WTC11 (cell line): ENCODE data around the gene ITGA11. TPM values are rescaled to one million over a fixed set of nuclear protein-coding genes. Genes with fewer than 3 reads are reported as not detected.

Source experiments
- ATAC-seq: fragments of 200-7000 bp; cut with Tn5 transposase; 2 replicates; pipeline ENCODE4 v1.10.0; 2021; ENCODE audit warnings: mild to moderate bottlenecking, moderate library complexity
- CTCF ChIA-PET: fragments of 300-600 bp; sonication (Branson Sonifier 250); formaldehyde crosslinking; loops from one replicate; lab custom pipeline; 2021; ENCODE audit warnings: antibody characterized with exemption; lab: Charles Lee
- POLR2A ChIA-PET: fragments of 350-600 bp; sonication (Branson Sonifier 250); formaldehyde crosslinking; loops from one replicate; lab custom pipeline; 2021; ENCODE audit warnings: antibody characterized with exemption; lab: Charles Lee
- DNase-seq: peaks from one replicate; pipeline ENCODE4 v3.0.0; 2021; ENCODE audit warnings: low spot score
- H3K27ac Mint-ChIP-seq: 2 replicates; pipeline ENCODE4 v1.8.0; 2021; ENCODE audit warnings: mixed read lengths
- H3K27me3 Mint-ChIP-seq: 2 replicates; pipeline ENCODE4 v1.8.0; 2021; ENCODE audit warnings: low read depth, mild to moderate bottlenecking, moderate library complexity, mixed read lengths
- H3K36me3 Mint-ChIP-seq: 2 replicates; pipeline ENCODE4 v1.8.0; 2021; ENCODE audit warnings: mixed read lengths
- H3K4me1 Mint-ChIP-seq: 2 replicates; pipeline ENCODE4 v1.8.0; 2022; ENCODE audit warnings: mixed read lengths
- H3K4me3 Mint-ChIP-seq: 2 replicates; pipeline ENCODE4 v1.8.0; 2021; ENCODE audit warnings: mild to moderate bottlenecking, moderate library complexity, mixed read lengths
- H3K9me3 Mint-ChIP-seq: 2 replicates; pipeline ENCODE4 v1.8.0; 2021; ENCODE audit warnings: mixed read lengths
- ATF1 ChIP-seq: sonication (generic); formaldehyde crosslinking; IDR thresholded peaks from 2 replicates; pipeline ENCODE4 v1.8.1; 2023; ENCODE audit warnings: mild to moderate bottlenecking, moderate library complexity, missing genetic modification reagents
- CREM ChIP-seq: sonication (generic); formaldehyde crosslinking; IDR thresholded peaks from 2 replicates; pipeline ENCODE4 v1.8.1; 2022; ENCODE audit warnings: mild to moderate bottlenecking, missing genetic modification reagents, moderate library complexity
- EMX1 ChIP-seq: fragments of 250-450 bp; sonication (Bioruptor Pico); IDR thresholded peaks from 2 replicates; pipeline ENCODE4 v1.8.0; 2021; ENCODE audit warnings: mild to moderate bottlenecking
- FOXP1 ChIP-seq: sonication (generic); formaldehyde crosslinking; IDR thresholded peaks from 2 replicates; pipeline ENCODE4 v1.8.0; 2022; ENCODE audit warnings: missing genetic modification reagents, mild to moderate bottlenecking, moderate library complexity, borderline replicate concordance
- HMGA2 ChIP-seq: fragments of 250-450 bp; sonication (Bioruptor Pico); IDR thresholded peaks from 2 replicates; pipeline ENCODE4 v1.4.0; 2021; ENCODE audit warnings: mild to moderate bottlenecking, moderate library complexity
- JUN ChIP-seq: sonication (generic); formaldehyde crosslinking; IDR thresholded peaks from 2 replicates; pipeline ENCODE4 v1.8.0; 2023; ENCODE audit warnings: mild to moderate bottlenecking, missing genetic modification reagents
- NFYB ChIP-seq: sonication (generic); formaldehyde crosslinking; conservative IDR thresholded peaks from 2 replicates; pipeline ENCODE4 v1.8.0; 2022; ENCODE audit warnings: low read depth, missing genetic modification reagents
- NR3C1 ChIP-seq: sonication (generic); formaldehyde crosslinking; conservative IDR thresholded peaks from 2 replicates; pipeline ENCODE4 v1.8.1; 2023; ENCODE audit warnings: low read depth, mild to moderate bottlenecking, missing genetic modification reagents
- OVOL2 ChIP-seq: fragments of 250-450 bp; sonication (Bioruptor Pico); IDR thresholded peaks from 2 replicates; pipeline ENCODE4 v1.9.0; 2021; ENCODE audit warnings: mild to moderate bottlenecking, borderline replicate concordance
- ZBTB21 ChIP-seq: sonication (generic); formaldehyde crosslinking; IDR thresholded peaks from 2 replicates; pipeline ENCODE4 v1.8.1; 2023; ENCODE audit warnings: mild to moderate bottlenecking, missing genetic modification reagents, borderline replicate concordance
- ZNF121 ChIP-seq: sonication (generic); formaldehyde crosslinking; IDR thresholded peaks from 2 replicates; pipeline ENCODE4 v1.8.0; 2023; ENCODE audit warnings: missing genetic modification reagents
- ZNF138 ChIP-seq: sonication (generic); formaldehyde crosslinking; conservative IDR thresholded peaks from 2 replicates; pipeline ENCODE4 v1.8.1; 2022; ENCODE audit warnings: mild to moderate bottlenecking, moderate library complexity, missing genetic modification reagents
- total RNA-seq: library from RNA; stranded (reverse); gene quantifications from 3 replicates; pipeline ENCODE4 v1.2.3, GENCODE V29; 2021
- TF ChIP-seq, protein P1 (sequence below): sonication (generic); formaldehyde crosslinking; IDR thresholded peaks from 2 replicates; pipeline ENCODE4 v1.8.0; 2023; ENCODE audit warnings: missing genetic modification reagents
- TF ChIP-seq, protein P2 (sequence below): sonication (generic); formaldehyde crosslinking; IDR thresholded peaks from 2 replicates; pipeline ENCODE4 v1.8.0; 2023; ENCODE audit warnings: mild to moderate bottlenecking, missing genetic modification reagents
- TF ChIP-seq, protein P3 (sequence below): sonication (generic); formaldehyde crosslinking; IDR thresholded peaks from 2 replicates; pipeline ENCODE4 v1.8.0; 2022; ENCODE audit warnings: missing genetic modification reagents
- TF ChIP-seq, protein P4 (sequence below): sonication (generic); formaldehyde crosslinking; IDR thresholded peaks from 2 replicates; pipeline ENCODE4 v1.8.1; 2023; ENCODE audit warnings: mild to moderate bottlenecking, missing genetic modification reagents, borderline replicate concordance
- TF ChIP-seq, protein P5 (sequence below): sonication (generic); formaldehyde crosslinking; IDR thresholded peaks from 2 replicates; pipeline ENCODE4 v1.8.1; 2022; ENCODE audit warnings: mild to moderate bottlenecking, missing genetic modification reagents, moderate library complexity, borderline replicate concordance
- TF ChIP-seq, protein P6 (sequence below): fragments of 250-450 bp; sonication (Bioruptor Pico); IDR thresholded peaks from 2 replicates; pipeline ENCODE4 v1.8.0; 2021; ENCODE audit warnings: mild to moderate bottlenecking

Gene ITGA11
- total RNA-seq, 1 experiment from 2014 or later: 0.15 TPM

DNA sequence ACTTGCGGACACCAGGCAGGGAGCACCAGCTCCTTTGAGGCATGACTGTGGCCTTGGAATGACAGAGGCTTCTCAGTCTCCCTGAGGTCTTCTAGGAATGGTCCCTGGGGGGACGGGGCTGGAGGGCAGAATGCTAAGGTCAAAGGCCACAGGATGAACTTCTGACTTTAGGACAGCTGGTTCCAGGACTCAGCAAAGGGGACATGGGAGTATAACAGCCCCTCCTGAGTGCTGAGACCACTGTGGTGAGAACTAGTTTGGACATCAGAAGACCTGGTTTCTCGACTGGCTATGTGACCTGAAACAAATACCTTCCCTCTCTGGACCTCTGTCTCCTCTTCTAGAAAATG is 17.8 kb downstream of the ITGA11 start:
- no peaks in the 10 kb centered on the region for H3K9me3 Mint-ChIP-seq
- ATAC-seq: no peak
- H3K27me3 Mint-ChIP-seq: peaks cover 8% of the 10 kb centered on the region
- peaks cover 7% of the 10 kb centered on the region for H3K4me1 Mint-ChIP-seq
- ChIA-PET POLR2A (no interaction called here), CTCF (interaction anchor here (1.3 to 1.6 kb wide), 2 partner anchors 25 to 107 kb away, joined by 3 to 4 read pairs; no protein-coding TSS in a partner anchor)
- no peak for DNase-seq
- H3K36me3 Mint-ChIP-seq: no peaks in the 10 kb centered on the region
- H3K4me3 Mint-ChIP-seq: no peak overlapping the region
- H3K27ac Mint-ChIP-seq: no peak overlapping the region
- TF ChIP-seq ZBTB21 (CRISPR knock-in tag) (no peak), OVOL2 (CRISPR knock-in tag) (no peak), NR3C1 (CRISPR knock-in tag) (no peak), EMX1 (CRISPR knock-in tag) (no peak), ATF1 (no peak), HMGA2 (no peak), CREM (no peak)
- TF ChIP-seq, protein P1, sequence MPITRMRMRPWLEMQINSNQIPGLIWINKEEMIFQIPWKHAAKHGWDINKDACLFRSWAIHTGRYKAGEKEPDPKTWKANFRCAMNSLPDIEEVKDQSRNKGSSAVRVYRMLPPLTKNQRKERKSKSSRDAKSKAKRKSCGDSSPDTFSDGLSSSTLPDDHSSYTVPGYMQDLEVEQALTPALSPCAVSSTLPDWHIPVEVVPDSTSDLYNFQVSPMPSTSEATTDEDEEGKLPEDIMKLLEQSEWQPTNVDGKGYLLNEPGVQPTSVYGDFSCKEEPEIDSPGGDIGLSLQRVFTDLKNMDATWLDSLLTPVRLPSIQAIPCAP (CRISPR knock-in tag): no peak
- TF ChIP-seq, protein P2, sequence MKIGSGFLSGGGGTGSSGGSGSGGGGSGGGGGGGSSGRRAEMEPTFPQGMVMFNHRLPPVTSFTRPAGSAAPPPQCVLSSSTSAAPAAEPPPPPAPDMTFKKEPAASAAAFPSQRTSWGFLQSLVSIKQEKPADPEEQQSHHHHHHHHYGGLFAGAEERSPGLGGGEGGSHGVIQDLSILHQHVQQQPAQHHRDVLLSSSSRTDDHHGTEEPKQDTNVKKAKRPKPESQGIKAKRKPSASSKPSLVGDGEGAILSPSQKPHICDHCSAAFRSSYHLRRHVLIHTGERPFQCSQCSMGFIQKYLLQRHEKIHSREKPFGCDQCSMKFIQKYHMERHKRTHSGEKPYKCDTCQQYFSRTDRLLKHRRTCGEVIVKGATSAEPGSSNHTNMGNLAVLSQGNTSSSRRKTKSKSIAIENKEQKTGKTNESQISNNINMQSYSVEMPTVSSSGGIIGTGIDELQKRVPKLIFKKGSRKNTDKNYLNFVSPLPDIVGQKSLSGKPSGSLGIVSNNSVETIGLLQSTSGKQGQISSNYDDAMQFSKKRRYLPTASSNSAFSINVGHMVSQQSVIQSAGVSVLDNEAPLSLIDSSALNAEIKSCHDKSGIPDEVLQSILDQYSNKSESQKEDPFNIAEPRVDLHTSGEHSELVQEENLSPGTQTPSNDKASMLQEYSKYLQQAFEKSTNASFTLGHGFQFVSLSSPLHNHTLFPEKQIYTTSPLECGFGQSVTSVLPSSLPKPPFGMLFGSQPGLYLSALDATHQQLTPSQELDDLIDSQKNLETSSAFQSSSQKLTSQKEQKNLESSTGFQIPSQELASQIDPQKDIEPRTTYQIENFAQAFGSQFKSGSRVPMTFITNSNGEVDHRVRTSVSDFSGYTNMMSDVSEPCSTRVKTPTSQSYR (CRISPR knock-in tag): no peak
- TF ChIP-seq, protein P3, sequence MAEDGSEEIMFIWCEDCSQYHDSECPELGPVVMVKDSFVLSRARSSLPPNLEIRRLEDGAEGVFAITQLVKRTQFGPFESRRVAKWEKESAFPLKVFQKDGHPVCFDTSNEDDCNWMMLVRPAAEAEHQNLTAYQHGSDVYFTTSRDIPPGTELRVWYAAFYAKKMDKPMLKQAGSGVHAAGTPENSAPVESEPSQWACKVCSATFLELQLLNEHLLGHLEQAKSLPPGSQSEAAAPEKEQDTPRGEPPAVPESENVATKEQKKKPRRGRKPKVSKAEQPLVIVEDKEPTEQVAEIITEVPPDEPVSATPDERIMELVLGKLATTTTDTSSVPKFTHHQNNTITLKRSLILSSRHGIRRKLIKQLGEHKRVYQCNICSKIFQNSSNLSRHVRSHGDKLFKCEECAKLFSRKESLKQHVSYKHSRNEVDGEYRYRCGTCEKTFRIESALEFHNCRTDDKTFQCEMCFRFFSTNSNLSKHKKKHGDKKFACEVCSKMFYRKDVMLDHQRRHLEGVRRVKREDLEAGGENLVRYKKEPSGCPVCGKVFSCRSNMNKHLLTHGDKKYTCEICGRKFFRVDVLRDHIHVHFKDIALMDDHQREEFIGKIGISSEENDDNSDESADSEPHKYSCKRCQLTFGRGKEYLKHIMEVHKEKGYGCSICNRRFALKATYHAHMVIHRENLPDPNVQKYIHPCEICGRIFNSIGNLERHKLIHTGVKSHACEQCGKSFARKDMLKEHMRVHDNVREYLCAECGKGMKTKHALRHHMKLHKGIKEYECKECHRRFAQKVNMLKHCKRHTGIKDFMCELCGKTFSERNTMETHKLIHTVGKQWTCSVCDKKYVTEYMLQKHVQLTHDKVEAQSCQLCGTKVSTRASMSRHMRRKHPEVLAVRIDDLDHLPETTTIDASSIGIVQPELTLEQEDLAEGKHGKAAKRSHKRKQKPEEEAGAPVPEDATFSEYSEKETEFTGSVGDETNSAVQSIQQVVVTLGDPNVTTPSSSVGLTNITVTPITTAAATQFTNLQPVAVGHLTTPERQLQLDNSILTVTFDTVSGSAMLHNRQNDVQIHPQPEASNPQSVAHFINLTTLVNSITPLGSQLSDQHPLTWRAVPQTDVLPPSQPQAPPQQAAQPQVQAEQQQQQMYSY (CRISPR knock-in tag): no peak

DNA sequence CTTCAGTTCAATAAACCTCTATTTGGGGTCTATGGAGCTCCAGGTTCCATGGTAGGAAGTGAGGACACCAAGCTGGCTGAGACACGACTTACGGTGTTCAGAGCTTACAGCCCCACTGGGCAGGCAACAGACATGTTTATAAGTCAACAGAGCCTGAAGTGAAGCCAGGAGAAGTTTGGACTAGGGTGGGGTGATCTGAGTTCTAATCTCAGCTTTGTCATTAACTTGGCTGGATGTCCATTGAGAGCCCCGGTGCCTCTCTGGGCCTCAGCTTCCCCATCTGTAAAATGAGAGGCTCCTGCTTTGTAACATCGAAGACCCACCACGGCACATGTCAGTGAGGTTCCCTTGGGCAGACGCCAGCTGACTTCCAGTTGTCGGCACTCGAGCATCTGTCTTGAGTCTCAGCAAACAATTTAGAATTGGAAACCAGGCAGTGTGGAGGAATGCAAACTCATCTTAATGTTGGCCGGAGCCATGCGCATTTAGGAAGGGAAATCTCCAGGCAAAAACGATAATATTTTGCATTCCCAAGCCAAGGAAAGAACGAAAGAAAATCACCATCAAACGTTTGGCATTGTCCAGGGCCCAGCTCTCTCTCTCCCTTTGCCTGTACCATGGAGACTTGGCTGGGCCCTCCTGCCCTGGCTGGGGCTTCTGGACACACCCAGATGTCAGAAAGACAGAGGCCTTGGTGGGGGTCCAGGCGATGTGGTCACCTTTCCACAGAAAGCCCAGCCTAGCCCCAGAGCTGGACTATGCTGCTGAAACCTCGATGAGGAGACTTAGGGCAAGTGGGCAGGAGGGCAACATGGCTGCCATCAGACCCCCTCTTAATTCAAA is 18.4 kb downstream of the ITGA11 start:
- CTCF ChIA-PET: interaction anchor here (1.3 kb wide), 1 partner anchor 107 kb away, joined by 4 read pairs; no protein-coding TSS in a partner anchor
- Mint-ChIP-seq H3K27me3 (peaks cover 8% of the 10 kb centered on the region), H3K4me3 (no peak overlapping the region), H3K4me1 (peaks cover under 1% of the 10 kb centered on the region), H3K27ac (no peak overlapping the region), H3K36me3 (no peaks in the 10 kb centered on the region), H3K9me3 (no peaks in the 10 kb centered on the region)
- POLR2A ChIA-PET: no interaction called here
- no peak for DNase-seq
- ATAC-seq: no peak
- TF ChIP-seq, protein P4, sequence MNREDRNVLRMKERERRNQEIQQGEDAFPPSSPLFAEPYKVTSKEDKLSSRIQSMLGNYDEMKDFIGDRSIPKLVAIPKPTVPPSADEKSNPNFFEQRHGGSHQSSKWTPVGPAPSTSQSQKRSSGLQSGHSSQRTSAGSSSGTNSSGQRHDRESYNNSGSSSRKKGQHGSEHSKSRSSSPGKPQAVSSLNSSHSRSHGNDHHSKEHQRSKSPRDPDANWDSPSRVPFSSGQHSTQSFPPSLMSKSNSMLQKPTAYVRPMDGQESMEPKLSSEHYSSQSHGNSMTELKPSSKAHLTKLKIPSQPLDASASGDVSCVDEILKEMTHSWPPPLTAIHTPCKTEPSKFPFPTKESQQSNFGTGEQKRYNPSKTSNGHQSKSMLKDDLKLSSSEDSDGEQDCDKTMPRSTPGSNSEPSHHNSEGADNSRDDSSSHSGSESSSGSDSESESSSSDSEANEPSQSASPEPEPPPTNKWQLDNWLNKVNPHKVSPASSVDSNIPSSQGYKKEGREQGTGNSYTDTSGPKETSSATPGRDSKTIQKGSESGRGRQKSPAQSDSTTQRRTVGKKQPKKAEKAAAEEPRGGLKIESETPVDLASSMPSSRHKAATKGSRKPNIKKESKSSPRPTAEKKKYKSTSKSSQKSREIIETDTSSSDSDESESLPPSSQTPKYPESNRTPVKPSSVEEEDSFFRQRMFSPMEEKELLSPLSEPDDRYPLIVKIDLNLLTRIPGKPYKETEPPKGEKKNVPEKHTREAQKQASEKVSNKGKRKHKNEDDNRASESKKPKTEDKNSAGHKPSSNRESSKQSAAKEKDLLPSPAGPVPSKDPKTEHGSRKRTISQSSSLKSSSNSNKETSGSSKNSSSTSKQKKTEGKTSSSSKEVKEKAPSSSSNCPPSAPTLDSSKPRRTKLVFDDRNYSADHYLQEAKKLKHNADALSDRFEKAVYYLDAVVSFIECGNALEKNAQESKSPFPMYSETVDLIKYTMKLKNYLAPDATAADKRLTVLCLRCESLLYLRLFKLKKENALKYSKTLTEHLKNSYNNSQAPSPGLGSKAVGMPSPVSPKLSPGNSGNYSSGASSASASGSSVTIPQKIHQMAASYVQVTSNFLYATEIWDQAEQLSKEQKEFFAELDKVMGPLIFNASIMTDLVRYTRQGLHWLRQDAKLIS (CRISPR knock-in tag): no peak
- TF ChIP-seq JUN (CRISPR knock-in tag) (no peak), EMX1 (CRISPR knock-in tag) (no peak), ZNF138 (CRISPR knock-in tag) (no peak), NFYB (no peak), FOXP1 (CRISPR knock-in tag) (no peak), ZNF121 (CRISPR knock-in tag) (no peak)
- TF ChIP-seq, protein P1 (CRISPR knock-in tag): no peak
- TF ChIP-seq, protein P5, sequence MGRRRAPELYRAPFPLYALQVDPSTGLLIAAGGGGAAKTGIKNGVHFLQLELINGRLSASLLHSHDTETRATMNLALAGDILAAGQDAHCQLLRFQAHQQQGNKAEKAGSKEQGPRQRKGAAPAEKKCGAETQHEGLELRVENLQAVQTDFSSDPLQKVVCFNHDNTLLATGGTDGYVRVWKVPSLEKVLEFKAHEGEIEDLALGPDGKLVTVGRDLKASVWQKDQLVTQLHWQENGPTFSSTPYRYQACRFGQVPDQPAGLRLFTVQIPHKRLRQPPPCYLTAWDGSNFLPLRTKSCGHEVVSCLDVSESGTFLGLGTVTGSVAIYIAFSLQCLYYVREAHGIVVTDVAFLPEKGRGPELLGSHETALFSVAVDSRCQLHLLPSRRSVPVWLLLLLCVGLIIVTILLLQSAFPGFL (CRISPR knock-in tag): no peak
- TF ChIP-seq, protein P6, sequence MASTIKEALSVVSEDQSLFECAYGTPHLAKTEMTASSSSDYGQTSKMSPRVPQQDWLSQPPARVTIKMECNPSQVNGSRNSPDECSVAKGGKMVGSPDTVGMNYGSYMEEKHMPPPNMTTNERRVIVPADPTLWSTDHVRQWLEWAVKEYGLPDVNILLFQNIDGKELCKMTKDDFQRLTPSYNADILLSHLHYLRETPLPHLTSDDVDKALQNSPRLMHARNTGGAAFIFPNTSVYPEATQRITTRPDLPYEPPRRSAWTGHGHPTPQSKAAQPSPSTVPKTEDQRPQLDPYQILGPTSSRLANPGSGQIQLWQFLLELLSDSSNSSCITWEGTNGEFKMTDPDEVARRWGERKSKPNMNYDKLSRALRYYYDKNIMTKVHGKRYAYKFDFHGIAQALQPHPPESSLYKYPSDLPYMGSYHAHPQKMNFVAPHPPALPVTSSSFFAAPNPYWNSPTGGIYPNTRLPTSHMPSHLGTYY (CRISPR knock-in tag): no peak
